ENCODE results near the gene NMUR1.

NMUR1 gene

DNA sequence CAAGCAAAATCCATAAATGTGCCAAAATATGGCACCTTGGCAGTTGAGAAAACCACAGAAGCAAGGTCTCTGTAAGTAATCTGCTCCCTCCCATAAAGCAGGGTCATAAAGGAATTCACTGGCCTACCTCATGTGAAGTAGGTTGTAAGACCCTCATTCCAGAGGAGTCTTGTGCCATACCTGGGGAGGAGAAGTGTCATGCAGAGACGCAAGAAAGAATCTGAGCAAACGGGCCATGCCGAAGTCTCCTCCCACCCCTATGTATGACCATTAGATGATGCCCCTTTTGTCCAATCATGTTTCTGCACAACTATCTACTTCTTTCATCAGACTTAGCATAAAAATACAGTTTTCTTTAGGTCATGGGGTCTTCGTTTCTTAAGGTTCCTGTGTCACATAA is 14.6 kb downstream of the NMUR1 start:
- DNase-seq (ENCODE audit: low read depth), result no peak
- TF ChIP-seq, protein P1, sequence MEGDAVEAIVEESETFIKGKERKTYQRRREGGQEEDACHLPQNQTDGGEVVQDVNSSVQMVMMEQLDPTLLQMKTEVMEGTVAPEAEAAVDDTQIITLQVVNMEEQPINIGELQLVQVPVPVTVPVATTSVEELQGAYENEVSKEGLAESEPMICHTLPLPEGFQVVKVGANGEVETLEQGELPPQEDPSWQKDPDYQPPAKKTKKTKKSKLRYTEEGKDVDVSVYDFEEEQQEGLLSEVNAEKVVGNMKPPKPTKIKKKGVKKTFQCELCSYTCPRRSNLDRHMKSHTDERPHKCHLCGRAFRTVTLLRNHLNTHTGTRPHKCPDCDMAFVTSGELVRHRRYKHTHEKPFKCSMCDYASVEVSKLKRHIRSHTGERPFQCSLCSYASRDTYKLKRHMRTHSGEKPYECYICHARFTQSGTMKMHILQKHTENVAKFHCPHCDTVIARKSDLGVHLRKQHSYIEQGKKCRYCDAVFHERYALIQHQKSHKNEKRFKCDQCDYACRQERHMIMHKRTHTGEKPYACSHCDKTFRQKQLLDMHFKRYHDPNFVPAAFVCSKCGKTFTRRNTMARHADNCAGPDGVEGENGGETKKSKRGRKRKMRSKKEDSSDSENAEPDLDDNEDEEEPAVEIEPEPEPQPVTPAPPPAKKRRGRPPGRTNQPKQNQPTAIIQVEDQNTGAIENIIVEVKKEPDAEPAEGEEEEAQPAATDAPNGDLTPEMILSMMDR (IDR thresholded peaks at IDR 0.05; ENCODE audit: low read length, missing control alignments), result no peak
- H3K4me3 ChIP-seq (replicated peaks; ENCODE audit: low read depth, low read length), result no peak overlapping the region

DNA sequence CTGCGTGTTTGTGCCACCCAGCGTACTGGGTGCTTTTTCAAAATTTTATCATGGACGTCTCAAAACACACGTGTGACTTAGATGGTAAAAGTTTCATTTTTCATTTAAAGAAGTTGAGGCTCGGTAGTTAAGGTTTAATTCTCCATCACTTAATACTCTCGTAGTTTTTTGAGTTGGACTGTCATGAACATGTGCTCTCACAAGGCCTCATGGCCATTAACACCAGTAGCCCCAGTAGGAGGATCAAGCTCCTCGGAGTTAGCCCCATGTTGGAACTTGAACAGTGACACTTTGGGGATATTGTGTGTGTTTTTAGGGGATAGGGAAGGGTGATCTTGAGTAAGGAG is 15.3 kb downstream of the NMUR1 start:
- TF ChIP-seq, protein P1 (IDR thresholded peaks at IDR 0.05; ENCODE audit: low read length, missing control alignments), result no peak
- peak overlapping the region; percentile 82 for H3K4me3 ChIP-seq (replicated peaks; ENCODE audit: low read depth, low read length)
- no peak for DNase-seq (ENCODE audit: low read depth)

DNA sequence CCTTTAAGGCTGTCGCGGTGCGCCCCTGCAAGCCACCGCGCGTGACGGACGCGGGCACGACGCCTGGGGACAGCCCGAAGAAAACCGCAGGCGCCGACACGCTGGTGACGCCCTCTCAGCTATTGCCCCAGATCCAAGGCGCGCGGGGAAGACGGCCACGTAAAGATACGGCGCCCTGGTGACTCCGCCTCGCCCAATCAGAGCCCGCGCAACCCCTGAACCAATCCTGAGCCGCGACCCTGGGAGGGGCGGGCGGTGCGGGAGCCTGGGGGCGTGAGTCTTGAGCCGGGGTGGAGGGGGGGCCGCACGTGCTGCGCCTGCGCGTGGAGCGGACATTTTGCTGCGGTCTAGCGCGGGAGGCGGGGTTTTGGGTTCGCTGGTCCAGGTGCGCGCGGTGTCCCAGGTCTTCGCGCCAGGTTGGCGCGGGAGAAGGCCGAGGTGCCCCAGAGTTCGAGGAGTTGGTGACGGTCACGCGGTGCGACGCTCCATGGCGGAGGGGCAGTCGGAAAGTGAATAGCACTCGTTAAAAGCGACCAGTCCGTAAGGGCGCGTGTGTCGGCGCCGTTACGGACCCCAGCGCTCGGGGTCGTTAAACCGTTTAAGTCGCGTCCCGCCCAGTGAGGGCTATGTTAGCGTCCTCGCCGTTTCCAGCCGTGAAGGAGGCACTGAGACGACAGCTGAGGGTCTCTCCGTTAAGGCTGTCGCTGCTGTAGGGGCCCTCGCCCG is 15.9 kb downstream of the NMUR1 start:
- TF ChIP-seq, protein P1 (IDR thresholded peaks at IDR 0.05; ENCODE audit: low read length, missing control alignments), result no peak
- peak; percentile 96 for DNase-seq (ENCODE audit: low read depth)

DNA sequence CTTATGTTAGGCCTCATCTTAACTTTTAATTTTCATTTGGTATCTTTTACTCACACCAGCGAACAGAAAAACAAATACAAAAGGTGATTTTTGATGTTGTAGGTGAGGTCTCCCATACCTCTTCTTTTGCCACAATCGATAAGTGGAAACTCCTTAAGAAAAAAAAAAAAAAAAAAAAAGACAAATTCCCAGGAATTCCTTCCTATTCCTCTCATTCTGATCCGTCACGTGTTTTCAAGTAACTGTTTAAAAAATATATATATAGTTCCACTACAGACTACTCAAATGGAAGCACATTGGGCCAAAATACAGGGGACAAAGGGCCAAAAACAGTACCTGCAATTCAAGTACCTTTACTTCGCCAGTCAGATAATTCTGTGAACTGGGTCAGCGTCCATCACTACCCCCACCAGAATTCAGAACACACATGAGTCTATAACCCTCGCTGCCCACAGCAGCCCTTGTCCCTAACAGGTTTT is 16.5 kb downstream of the NMUR1 start:
- no peak for DNase-seq (ENCODE audit: low read depth)
- TF ChIP-seq, protein P1 (IDR thresholded peaks at IDR 0.05; ENCODE audit: low read length, missing control alignments), result no peak

More for the DNA sequence above, 15.9 kb downstream of the NMUR1 start:
- peak overlapping the region; percentile 82 for H3K4me3 ChIP-seq (replicated peaks; ENCODE audit: low read depth, low read length)

DNA sequence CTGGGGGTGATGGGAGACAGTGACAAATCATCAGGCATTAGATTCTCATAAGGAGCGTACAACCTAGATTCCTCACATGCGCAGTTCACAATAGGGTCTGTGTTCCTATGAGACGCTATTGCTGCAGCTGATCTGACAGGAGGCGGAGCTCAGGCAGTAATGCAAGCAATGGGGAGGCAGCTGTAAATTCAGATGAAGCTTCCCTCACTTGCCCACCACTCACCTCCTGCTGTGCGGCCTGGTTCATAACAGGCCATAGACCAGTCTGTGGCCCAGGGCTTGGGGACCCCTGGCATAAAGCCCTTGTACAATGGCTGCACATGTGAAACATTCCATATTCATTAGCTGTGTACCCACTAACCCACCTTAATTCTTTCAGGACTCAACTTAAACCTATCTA is 18.0 kb downstream of the NMUR1 start:
- peak; percentile 41 for DNase-seq (ENCODE audit: low read depth)
- TF ChIP-seq, protein P1 (IDR thresholded peaks at IDR 0.05; ENCODE audit: low read length, missing control alignments), result no peak
- no peak overlapping the region for H3K4me3 ChIP-seq (replicated peaks; ENCODE audit: low read depth, low read length)

More for the DNA sequence above, 16.5 kb downstream of the NMUR1 start:
- H3K4me3 ChIP-seq (replicated peaks; ENCODE audit: low read depth, low read length), result peak overlapping the region; percentile 82

DNA sequence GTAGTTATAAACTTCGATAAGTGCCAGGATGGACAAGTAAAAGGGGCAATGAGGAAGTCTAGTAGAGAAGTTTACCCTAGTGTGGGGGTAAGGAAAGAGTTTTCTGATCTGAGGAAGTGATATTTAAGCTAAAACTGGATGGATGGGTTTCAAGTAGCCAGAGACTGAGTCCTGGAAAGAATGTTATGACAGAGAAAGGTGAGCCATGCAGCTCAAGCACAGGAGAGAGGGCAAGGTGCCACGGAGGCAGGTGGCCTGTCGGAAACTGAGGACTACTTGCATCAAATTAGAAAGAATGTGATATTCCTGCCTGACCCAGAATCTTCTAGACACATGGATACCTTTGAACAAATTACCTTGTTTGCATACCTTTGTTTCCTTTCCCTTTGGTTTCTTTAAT is 26.5 kb downstream of the NMUR1 start:
- TF ChIP-seq, protein P1 (IDR thresholded peaks at IDR 0.05; ENCODE audit: low read length, missing control alignments), result no peak
- DNase-seq (ENCODE audit: low read depth), result no peak
- H3K4me3 ChIP-seq (replicated peaks; ENCODE audit: low read depth, low read length), result no peak overlapping the region

DNA sequence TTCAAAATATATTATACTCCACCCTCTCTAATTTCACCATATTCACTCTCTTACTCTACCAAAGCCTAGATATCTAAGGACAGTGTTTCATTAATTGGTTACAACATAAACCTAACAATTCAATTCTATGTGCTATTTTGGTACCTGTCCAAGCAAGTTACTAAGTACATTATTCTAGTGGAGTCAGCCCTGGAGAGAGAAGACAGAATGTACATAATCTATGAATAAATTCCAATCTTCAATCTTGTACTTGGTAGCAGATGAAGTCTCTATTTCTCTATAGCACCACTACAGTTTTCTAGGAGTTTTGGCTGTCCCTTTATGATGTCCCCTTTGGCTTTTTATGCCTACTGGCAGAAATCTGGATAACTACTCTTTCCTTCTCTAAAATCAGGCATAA is 27.6 kb downstream of the NMUR1 start:
- TF ChIP-seq, protein P1 (IDR thresholded peaks at IDR 0.05; ENCODE audit: low read length, missing control alignments), result no peak
- DNase-seq (ENCODE audit: low read depth), result no peak
- no peak overlapping the region for H3K4me3 ChIP-seq (replicated peaks; ENCODE audit: low read depth, low read length)
